Astrocyte (in vitro differentiated cells and primary cell): ENCODE measurements around the gene APBB1IP. TPM values are rescaled to one million over a fixed set of nuclear protein-coding genes. Genes with fewer than 3 reads are reported as not detected.

Experiments used
- DNase-seq: peaks from one replicate; pipeline ENCODE4 v3.0.0-alpha.2; 2010; ENCODE audit warnings: low read depth
- FAIRE-seq: peaks from 2 replicates; lab custom pipeline; 2011; peaks lifted over from hg19 to GRCh38; lab: Jason Lieb, UNC
- H2AFZ ChIP-seq: 2 replicates; pipeline ENCODE4 v1.6.0; 2012; ENCODE audit warnings: low read depth, low read length, inconsistent platforms
- H3K27ac ChIP-seq: 2 replicates; pipeline ENCODE4 v1.5.1; 2011; ENCODE audit warnings: low read depth, low read length, inconsistent platforms
- H3K27me3 ChIP-seq: 2 replicates; pipeline ENCODE4 v1.6.0; 2011; ENCODE audit warnings: low read length, inconsistent platforms; ENCODE audit not compliant: insufficient read depth
- H3K36me3 ChIP-seq: 2 replicates; pipeline ENCODE4 v1.5.1; 2011; ENCODE audit warnings: low read length, inconsistent platforms; ENCODE audit not compliant: insufficient read depth
- H3K4me1 ChIP-seq: 2 replicates; pipeline ENCODE4 v1.5.1; 2011; ENCODE audit warnings: low read length, inconsistent platforms; ENCODE audit not compliant: insufficient read depth
- H3K4me2 ChIP-seq: 2 replicates; pipeline ENCODE4 v1.6.0; 2012; ENCODE audit warnings: low read length, inconsistent platforms
- H3K4me3 ChIP-seq: 2 replicates; pipeline ENCODE4 v1.5.1; 2011; ENCODE audit warnings: low read depth, mild to moderate bottlenecking, low read length, inconsistent platforms; ENCODE audit not compliant: insufficient read depth
- H3K79me2 ChIP-seq: 2 replicates; pipeline ENCODE4 v1.6.0; 2012; ENCODE audit warnings: mild to moderate bottlenecking, low read length, inconsistent platforms; ENCODE audit not compliant: insufficient read depth
- H3K9ac ChIP-seq: 2 replicates; pipeline ENCODE4 v1.6.0; 2012; ENCODE audit warnings: mild to moderate bottlenecking, low read length, inconsistent platforms
- H3K9me3 ChIP-seq: 2 replicates; pipeline ENCODE4 v1.5.1; 2012; ENCODE audit warnings: low read depth, mild to moderate bottlenecking, low read length, inconsistent platforms; ENCODE audit not compliant: insufficient read depth
- H4K20me1 ChIP-seq: 2 replicates; pipeline ENCODE4 v1.6.0; 2012; ENCODE audit warnings: low read length, inconsistent platforms; ENCODE audit not compliant: insufficient read depth
- H3K27ac Mint-ChIP-seq: one replicate; pipeline ENCODE4 v1.8.0; 2021; ENCODE audit warnings: mild to moderate bottlenecking, mixed read lengths; ENCODE audit not compliant: unreplicated experiment
- H3K27me3 Mint-ChIP-seq: one replicate; pipeline ENCODE4 v1.8.0; 2021; ENCODE audit warnings: low read depth, mixed read lengths; ENCODE audit not compliant: unreplicated experiment
- H3K36me3 Mint-ChIP-seq: one replicate; pipeline ENCODE4 v1.8.0; 2021; ENCODE audit warnings: low read depth, mixed read lengths; ENCODE audit not compliant: unreplicated experiment
- H3K4me1 Mint-ChIP-seq: one replicate; pipeline ENCODE4 v1.8.0; 2021; ENCODE audit warnings: low read depth, mixed read lengths; ENCODE audit not compliant: unreplicated experiment
- H3K4me3 Mint-ChIP-seq: one replicate; pipeline ENCODE4 v1.8.0; 2021; ENCODE audit warnings: mild to moderate bottlenecking, moderate library complexity, mixed read lengths; ENCODE audit not compliant: unreplicated experiment
- H3K9me3 Mint-ChIP-seq: one replicate; pipeline ENCODE4 v1.8.0; 2021; ENCODE audit warnings: mild to moderate bottlenecking, mixed read lengths; ENCODE audit not compliant: unreplicated experiment
- EZH2 ChIP-seq: IDR thresholded peaks from 2 replicates; pipeline ENCODE4 v1.6.1; 2012; ENCODE audit warnings: mild to moderate bottlenecking, low read length, inconsistent platforms; ENCODE audit not compliant: insufficient read depth
- total RNA-seq: library from RNA; stranded (reverse); gene quantifications from 2 replicates; pipeline ENCODE4 v1.2.1, GENCODE V29; 2021
- TF ChIP-seq, protein P1 (sequence below): IDR thresholded peaks from 2 replicates; pipeline ENCODE4 v1.5.1; 2011; ENCODE audit warnings: low read depth, mild to moderate bottlenecking, inconsistent platforms, low read length, moderate library complexity; ENCODE audit not compliant: insufficient read depth

APBB1IP gene
- total RNA-seq, 1 donor from 2014 or later = 0.23 TPM

DNA sequence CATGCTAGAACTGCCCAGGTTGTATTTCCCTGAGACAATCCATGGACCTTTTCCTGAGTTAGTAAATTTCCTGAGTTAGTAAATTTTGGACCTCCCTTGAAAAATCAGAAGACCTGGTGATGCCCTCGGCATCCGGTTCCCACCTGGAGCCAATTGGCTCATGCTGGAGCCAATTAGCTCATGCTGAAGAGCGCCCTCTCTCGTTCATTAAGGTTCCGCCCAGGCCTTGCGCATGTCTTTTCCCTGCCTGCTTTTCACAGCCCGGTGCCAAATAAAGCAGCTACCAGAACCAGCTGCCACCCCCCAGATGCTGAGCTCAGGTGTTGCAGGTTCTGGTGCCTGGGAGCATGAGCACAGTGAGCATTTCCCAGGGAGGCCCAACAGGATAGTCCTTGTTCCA lies 96.2 kb downstream of the APBB1IP start:
- Histone ChIP-seq H3K4me2 (no peak overlapping the region), H2AFZ (no peak overlapping the region), H3K36me3 (no peaks in the 10 kb centered on the region), H3K4me3 (no peak overlapping the region), H3K79me2 (no peaks in the 10 kb centered on the region), H3K27me3 (no peaks in the 10 kb centered on the region), H3K4me1 (no peaks in the 10 kb centered on the region), H4K20me1 (no peaks in the 10 kb centered on the region), H3K9ac (no peak overlapping the region), H3K27ac (no peak overlapping the region), H3K9me3 (no peaks in the 10 kb centered on the region)
- TF ChIP-seq, protein P1, sequence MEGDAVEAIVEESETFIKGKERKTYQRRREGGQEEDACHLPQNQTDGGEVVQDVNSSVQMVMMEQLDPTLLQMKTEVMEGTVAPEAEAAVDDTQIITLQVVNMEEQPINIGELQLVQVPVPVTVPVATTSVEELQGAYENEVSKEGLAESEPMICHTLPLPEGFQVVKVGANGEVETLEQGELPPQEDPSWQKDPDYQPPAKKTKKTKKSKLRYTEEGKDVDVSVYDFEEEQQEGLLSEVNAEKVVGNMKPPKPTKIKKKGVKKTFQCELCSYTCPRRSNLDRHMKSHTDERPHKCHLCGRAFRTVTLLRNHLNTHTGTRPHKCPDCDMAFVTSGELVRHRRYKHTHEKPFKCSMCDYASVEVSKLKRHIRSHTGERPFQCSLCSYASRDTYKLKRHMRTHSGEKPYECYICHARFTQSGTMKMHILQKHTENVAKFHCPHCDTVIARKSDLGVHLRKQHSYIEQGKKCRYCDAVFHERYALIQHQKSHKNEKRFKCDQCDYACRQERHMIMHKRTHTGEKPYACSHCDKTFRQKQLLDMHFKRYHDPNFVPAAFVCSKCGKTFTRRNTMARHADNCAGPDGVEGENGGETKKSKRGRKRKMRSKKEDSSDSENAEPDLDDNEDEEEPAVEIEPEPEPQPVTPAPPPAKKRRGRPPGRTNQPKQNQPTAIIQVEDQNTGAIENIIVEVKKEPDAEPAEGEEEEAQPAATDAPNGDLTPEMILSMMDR = no peak
- no peak for TF ChIP-seq EZH2
- Mint-ChIP-seq H3K27me3 (no peaks in the 10 kb centered on the region), H3K4me1 (no peaks in the 10 kb centered on the region), H3K4me3 (no peak overlapping the region), H3K27ac (no peak overlapping the region), H3K36me3 (no peaks in the 10 kb centered on the region), H3K9me3 (no peaks in the 10 kb centered on the region)
- no peak for FAIRE-seq
- DNase-seq = no peak

DNA sequence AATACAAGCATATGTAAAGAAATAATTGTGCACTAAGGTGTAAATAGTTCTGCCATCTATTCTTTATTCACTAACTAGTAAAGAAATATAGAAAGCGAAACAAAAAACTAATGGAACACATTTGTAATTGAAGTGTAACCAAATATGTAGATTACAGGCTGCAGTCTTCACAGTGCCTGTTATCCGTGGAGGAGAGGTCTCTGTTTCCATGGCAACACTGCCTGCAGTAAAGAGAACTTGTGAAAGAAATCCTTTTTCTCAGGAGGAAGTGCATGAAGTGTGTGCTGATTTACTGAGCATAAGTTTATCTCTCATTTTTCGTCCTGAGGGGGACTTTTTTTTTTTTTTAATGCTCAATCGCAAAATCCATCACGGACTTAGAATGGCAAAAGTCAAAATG lies 102.5 kb downstream of the APBB1IP start:
- Mint-ChIP-seq H3K36me3 (no peaks in the 10 kb centered on the region), H3K27me3 (no peaks in the 10 kb centered on the region), H3K4me3 (no peak overlapping the region), H3K4me1 (peaks cover 8% of the 10 kb centered on the region), H3K27ac (no peak overlapping the region), H3K9me3 (no peaks in the 10 kb centered on the region)
- DNase-seq = no peak
- TF ChIP-seq EZH2 = no peak
- TF ChIP-seq, protein P1 = no peak
- no peaks in the 10 kb centered on the region for H3K36me3 ChIP-seq
- FAIRE-seq = no peak
- H3K27ac ChIP-seq = no peak overlapping the region
- H3K79me2 ChIP-seq = no peaks in the 10 kb centered on the region
- H3K4me2 ChIP-seq = peak overlapping the region; percentile 6
- H3K4me3 ChIP-seq = no peak overlapping the region
- H3K9me3 ChIP-seq = no peaks in the 10 kb centered on the region
- H3K9ac ChIP-seq = no peak overlapping the region
- no peaks in the 10 kb centered on the region for H3K27me3 ChIP-seq
- H3K4me1 ChIP-seq = no peaks in the 10 kb centered on the region
- H4K20me1 ChIP-seq = no peaks in the 10 kb centered on the region
- no peak overlapping the region for H2AFZ ChIP-seq

DNA sequence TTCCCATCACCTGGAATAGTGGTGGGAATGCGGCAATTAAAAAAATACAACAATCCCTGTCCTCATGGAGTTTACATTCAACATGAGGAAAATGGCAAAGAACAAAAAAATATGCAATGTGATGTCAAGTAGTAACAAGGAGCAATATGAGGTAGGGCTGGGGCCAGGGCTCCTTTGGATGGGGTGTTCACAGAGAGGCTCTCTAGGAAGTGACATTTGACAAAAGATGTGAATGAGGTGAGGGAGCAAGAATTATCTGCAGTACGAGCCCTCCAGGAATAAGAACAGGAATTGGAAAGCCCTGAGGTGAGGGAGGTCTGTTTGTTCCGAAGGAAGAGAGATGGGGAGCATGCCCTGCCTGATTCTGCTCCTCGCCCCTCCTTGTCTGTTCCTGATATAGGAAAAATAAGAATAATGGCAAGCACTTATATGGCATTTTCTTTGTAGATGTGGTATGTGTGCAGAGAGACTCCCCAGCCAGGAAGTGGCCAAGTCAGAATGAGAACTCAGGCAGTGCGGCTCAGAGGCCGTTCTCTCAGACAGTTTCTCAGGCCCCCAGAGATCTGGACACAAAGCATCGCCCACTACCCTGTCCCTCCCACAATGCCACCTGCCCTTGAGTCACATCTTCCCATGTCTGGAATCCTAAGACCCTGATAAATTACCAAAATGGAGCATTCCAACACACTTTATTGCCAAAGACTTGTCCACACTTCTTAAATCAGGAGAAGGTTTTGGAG lies 105.6 kb downstream of the APBB1IP start:
- Histone ChIP-seq H4K20me1 (no peaks in the 10 kb centered on the region), H3K4me2 (no peak overlapping the region), H2AFZ (no peak overlapping the region), H3K27me3 (no peaks in the 10 kb centered on the region), H3K4me1 (no peaks in the 10 kb centered on the region), H3K36me3 (no peaks in the 10 kb centered on the region), H3K4me3 (no peak overlapping the region), H3K27ac (no peak overlapping the region), H3K9me3 (no peaks in the 10 kb centered on the region), H3K9ac (no peak overlapping the region), H3K79me2 (no peaks in the 10 kb centered on the region)
- Mint-ChIP-seq H3K27ac (peak overlapping the region; percentile 59), H3K4me3 (no peak overlapping the region), H3K9me3 (no peaks in the 10 kb centered on the region), H3K4me1 (peaks cover 8% of the 10 kb centered on the region), H3K27me3 (no peaks in the 10 kb centered on the region), H3K36me3 (no peaks in the 10 kb centered on the region)
- DNase-seq (no peak), FAIRE-seq (no peak)
- TF ChIP-seq, protein P1 = no peak
- TF ChIP-seq EZH2 = no peak
